ENCODE measurements around the gene CAPZB. TPM values are rescaled to one million over a fixed set of nuclear protein-coding genes. Genes with fewer than 3 reads are reported as not detected.

CAPZB gene
- total RNA-seq, 1 donor from 2014 or later, result 116 TPM

GRCh38 chr1:19409477-19410341 lies 75.6 kb downstream of the CAPZB start:
- DNase-seq (ENCODE audit: low read depth), result no peak

GRCh38 chr1:19407494-19408096 lies 77.7 kb downstream of the CAPZB start:
- no peak for DNase-seq (ENCODE audit: low read depth)

GRCh38 chr1:19406680-19407079 lies 78.7 kb downstream of the CAPZB start:
- DNase-seq (ENCODE audit: low read depth), result no peak

GRCh38 chr1:19405761-19406487 lies 79.4 kb downstream of the CAPZB start:
- no peak for DNase-seq (ENCODE audit: low read depth)

- no peak for DNase-seq (ENCODE audit: low read depth)
Observed at GRCh38 chr1:19405195-19405760, 80.1 kb downstream of the CAPZB start.

GRCh38 chr1:19404748-19405147 lies 80.6 kb downstream of the CAPZB start:
- DNase-seq (ENCODE audit: low read depth), result no peak

GRCh38 chr1:19403256-19403655 lies 82.1 kb downstream of the CAPZB start:
- DNase-seq (ENCODE audit: low read depth), result no peak

GRCh38 chr1:19402031-19402813 lies 83.1 kb downstream of the CAPZB start:
- DNase-seq (ENCODE audit: low read depth), result no peak

GRCh38 chr1:19401535-19401889 lies 83.8 kb downstream of the CAPZB start:
- DNase-seq (ENCODE audit: low read depth), result no peak

GRCh38 chr1:19400875-19401534 lies 84.3 kb downstream of the CAPZB start:
- no peak for DNase-seq (ENCODE audit: low read depth)

GRCh38 chr1:19400192-19400611 lies 85.1 kb downstream of the CAPZB start:
- DNase-seq (ENCODE audit: low read depth), result peak; percentile 79

GRCh38 chr1:19398309-19398760 lies 87.0 kb downstream of the CAPZB start:
- peak; percentile 80 for DNase-seq (ENCODE audit: low read depth)

GRCh38 chr1:19397217-19397945 lies 88.0 kb downstream of the CAPZB start:
- DNase-seq (ENCODE audit: low read depth), result no peak

GRCh38 chr1:19396280-19396679 lies 89.1 kb downstream of the CAPZB start:
- no peak for DNase-seq (ENCODE audit: low read depth)

GRCh38 chr1:19395678-19396192 lies 89.6 kb downstream of the CAPZB start:
- DNase-seq (ENCODE audit: low read depth), result no peak

- DNase-seq (ENCODE audit: low read depth), result no peak
Observed at GRCh38 chr1:19393046-19393445, 92.3 kb downstream of the CAPZB start.

- DNase-seq (ENCODE audit: low read depth), result no peak
Observed at GRCh38 chr1:19392221-19392620, 93.1 kb downstream of the CAPZB start.

GRCh38 chr1:19391596-19391981 lies 93.8 kb downstream of the CAPZB start:
- DNase-seq (ENCODE audit: low read depth), result no peak

GRCh38 chr1:19390901-19391595 lies 94.3 kb downstream of the CAPZB start:
- DNase-seq (ENCODE audit: low read depth), result peak; percentile 56
